ENCODE data around the gene PTCH2. TPM values are rescaled to one million over a fixed set of nuclear protein-coding genes. Genes with fewer than 3 reads are reported as not detected.

The PTCH2 gene
- total and polyA plus RNA-seq, 2 of the 13 experiments (the other 11 are each of a cell fraction or from before 2014, with no cell fraction given): 0.60 to 1.5 TPM

- TF ChIP-seq RERE (CRISPR knock-in tag; IDR thresholded peaks at IDR 0.05; ENCODE audit: low read depth): no peak; the same call in 1 of the 2 replicates
- TF ChIP-seq ZNF33B (CRISPR knock-in tag; IDR thresholded peaks at IDR 0.05): no peak
- no peak for TF ChIP-seq FOSL1 (CRISPR knock-in tag; IDR thresholded peaks at IDR 0.05; ENCODE audit: borderline replicate concordance)
- TF ChIP-seq ZNF766 (CRISPR knock-in tag; IDR thresholded peaks at IDR 0.05; ENCODE audit: borderline replicate concordance): peak; percentile 39; the same call in 1 of the 2 replicates
- no peak for TF ChIP-seq SMAD9 (CRISPR knock-in tag; IDR thresholded peaks at IDR 0.05)
- TF ChIP-seq ZNF740 (CRISPR knock-in tag; IDR thresholded peaks at IDR 0.05): 0 out of 2 replicates have a peak, but pooled peaks have one; percentile 73
- peak; percentile 72; the same call in 1 of the 2 replicates for TF ChIP-seq MEIS1 (CRISPR knock-in tag; IDR thresholded peaks at IDR 0.05; ENCODE audit: borderline replicate concordance)
- no peak for TF ChIP-seq SOX6 (IDR thresholded peaks at IDR 0.05)
- TF ChIP-seq SOX6 (CRISPR knock-in tag; IDR thresholded peaks at IDR 0.05): no peak
- TF ChIP-seq ZNF274 (CRISPR knock-in tag; IDR thresholded peaks at IDR 0.05): no peak
- no peak for TF ChIP-seq ARNT (IDR thresholded peaks at IDR 0.05)
- no peak for TF ChIP-seq MAFF (IDR thresholded peaks at IDR 0.05; ENCODE audit: low read depth, low read length)
- no peak for TF ChIP-seq ZNF362 (CRISPR knock-in tag; IDR thresholded peaks at IDR 0.05; ENCODE audit: borderline replicate concordance)
- no peak for TF ChIP-seq DBP (CRISPR knock-in tag; IDR thresholded peaks at IDR 0.05; ENCODE audit: not compliant biosample characterization)
- TF ChIP-seq NFRKB (IDR thresholded peaks at IDR 0.05): no peak
- no peak for TF ChIP-seq ATRX (CRISPR knock-in tag; IDR thresholded peaks at IDR 0.05; ENCODE audit: borderline replicate concordance)
These were observed 58.7 kb downstream of the PTCH2 start (continued) for GRCh38 chr1:44784094-44785028.

All from HepG2 (cell line).